DND-41 (cell line): ENCODE measurements around the gene SETBP1.

Source experiments
- ATAC-seq: fragments of 200-7000 bp; cut with Tn5 transposase; 3 replicates; pipeline ENCODE4 v1.9.1; 2021; ENCODE audit warnings: low read depth; ENCODE audit not compliant: insufficient read depth
- DNase-seq: peaks from one replicate; pipeline ENCODE4 v3.0.0-alpha.2; 2020
- H2AFZ ChIP-seq: 2 replicates; pipeline ENCODE4 v1.6.0; 2012; ENCODE audit warnings: low read depth, low read length
- H3K27ac ChIP-seq: 2 replicates; pipeline ENCODE4 v1.5.1; 2012; ENCODE audit warnings: low read length, inconsistent platforms
- H3K27me3 ChIP-seq: fragments of 200-600 bp; sonication (generic); 2 replicates; pipeline ENCODE4 v1.6.0; 2012; ENCODE audit warnings: low read length, mild to moderate bottlenecking, inconsistent platforms; ENCODE audit not compliant: insufficient read depth, poor library complexity
- H3K36me3 ChIP-seq: 2 replicates; pipeline ENCODE4 v1.5.1; 2012; ENCODE audit warnings: low read length, inconsistent platforms; ENCODE audit not compliant: insufficient read depth
- H3K4me1 ChIP-seq: 2 replicates; pipeline ENCODE4 v1.5.1; 2012; ENCODE audit warnings: mild to moderate bottlenecking, low read length; ENCODE audit not compliant: insufficient read depth
- H3K4me2 ChIP-seq: 2 replicates; pipeline ENCODE4 v1.6.0; 2012; ENCODE audit warnings: mild to moderate bottlenecking, moderate library complexity, low read length, inconsistent platforms; ENCODE audit not compliant: insufficient read depth
- H3K4me3 ChIP-seq, 2 experiments: fragments of 200-600 bp in 1 of 2; shearing (Covaris generic) in 1 of 2; 2 replicates each; pipeline ENCODE4 v1.5.1; 2012 to 2016; ENCODE audit warnings: inconsistent platforms in 2 of 2, low read length in 2 of 2, mild to moderate bottlenecking in 2 of 2, low read depth in 1 of 2, moderate library complexity in 1 of 2
- H3K79me2 ChIP-seq: 2 replicates; pipeline ENCODE4 v1.6.0; 2012; ENCODE audit warnings: low read length, inconsistent platforms; ENCODE audit not compliant: insufficient read depth
- H3K9ac ChIP-seq: 2 replicates; pipeline ENCODE4 v1.6.0; 2012; ENCODE audit warnings: low read depth, mild to moderate bottlenecking, inconsistent platforms, low read length, moderate library complexity
- H3K9me3 ChIP-seq: 2 replicates; pipeline ENCODE4 v1.5.1; 2012; ENCODE audit warnings: low read length, moderate library complexity, mild to moderate bottlenecking, inconsistent platforms; ENCODE audit not compliant: insufficient read depth, severe bottlenecking
- H4K20me1 ChIP-seq: 2 replicates; pipeline ENCODE4 v1.6.0; 2012; ENCODE audit warnings: low read length; ENCODE audit not compliant: insufficient read depth
- EZH2 ChIP-seq: IDR thresholded peaks from 3 replicates; pipeline ENCODE4 v1.6.1; 2012; ENCODE audit warnings: borderline replicate concordance, low read depth, mild to moderate bottlenecking, moderate library complexity, low read length, inconsistent platforms; ENCODE audit not compliant: severe bottlenecking
- TF ChIP-seq, protein P1 (sequence below): IDR thresholded peaks from 2 replicates; pipeline ENCODE4 v1.5.1; 2012; ENCODE audit warnings: borderline replicate concordance, low read length, moderate library complexity, mild to moderate bottlenecking; ENCODE audit not compliant: poor library complexity, severe bottlenecking; ENCODE audit errors: extremely low read depth

The SETBP1 gene

DNA sequence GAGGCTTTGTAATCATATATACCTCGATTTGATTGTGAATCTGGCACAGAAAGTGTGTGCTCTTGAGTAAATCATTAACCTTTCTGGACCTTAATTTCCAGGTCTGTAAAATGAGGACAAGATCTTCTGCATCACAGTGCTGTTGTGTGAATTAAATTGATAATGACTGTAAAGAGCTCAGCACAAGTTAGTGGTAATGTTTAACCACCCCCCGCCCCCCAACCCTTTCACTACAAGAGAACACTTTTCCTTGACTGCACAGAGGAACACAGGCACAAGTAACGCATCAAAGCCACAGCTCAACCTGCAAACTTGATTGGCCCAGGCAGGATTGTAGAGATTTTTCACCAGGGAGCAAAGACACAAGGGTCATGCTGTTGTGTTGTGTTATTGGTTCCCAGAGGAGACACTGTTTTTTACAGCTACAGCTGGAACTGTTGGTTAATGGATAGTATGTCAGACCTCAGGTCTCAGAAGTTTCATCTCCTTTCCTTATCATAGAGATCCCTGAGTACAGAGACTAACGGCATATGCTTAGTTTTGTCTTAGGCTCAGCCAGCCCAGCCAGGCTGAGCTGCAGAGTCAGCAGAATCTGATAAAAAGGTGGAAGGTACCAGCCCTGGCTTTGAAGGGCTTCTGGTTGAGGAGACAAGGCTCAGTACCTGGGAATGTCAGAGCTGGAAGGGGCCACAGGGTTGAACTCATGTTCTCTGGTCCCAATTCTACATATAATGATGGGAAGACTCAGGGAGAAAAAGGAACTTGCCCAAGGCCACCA lies 10.6 kb downstream of the SETBP1 start:
- Histone ChIP-seq H3K36me3 (no peaks in the 10 kb centered on the region), H4K20me1 (no peaks in the 10 kb centered on the region), H3K9me3 (no peaks in the 10 kb centered on the region), H3K4me2 (no peak overlapping the region), H3K79me2 (no peaks in the 10 kb centered on the region), H3K9ac (no peak overlapping the region), H3K27ac (no peak overlapping the region), H3K27me3 (no peaks in the 10 kb centered on the region), H3K4me1 (peaks cover 13% of the 10 kb centered on the region), H2AFZ (no peak overlapping the region), H3K4me3 (no peak overlapping the region)
- TF ChIP-seq EZH2, result no peak
- TF ChIP-seq, protein P1, sequence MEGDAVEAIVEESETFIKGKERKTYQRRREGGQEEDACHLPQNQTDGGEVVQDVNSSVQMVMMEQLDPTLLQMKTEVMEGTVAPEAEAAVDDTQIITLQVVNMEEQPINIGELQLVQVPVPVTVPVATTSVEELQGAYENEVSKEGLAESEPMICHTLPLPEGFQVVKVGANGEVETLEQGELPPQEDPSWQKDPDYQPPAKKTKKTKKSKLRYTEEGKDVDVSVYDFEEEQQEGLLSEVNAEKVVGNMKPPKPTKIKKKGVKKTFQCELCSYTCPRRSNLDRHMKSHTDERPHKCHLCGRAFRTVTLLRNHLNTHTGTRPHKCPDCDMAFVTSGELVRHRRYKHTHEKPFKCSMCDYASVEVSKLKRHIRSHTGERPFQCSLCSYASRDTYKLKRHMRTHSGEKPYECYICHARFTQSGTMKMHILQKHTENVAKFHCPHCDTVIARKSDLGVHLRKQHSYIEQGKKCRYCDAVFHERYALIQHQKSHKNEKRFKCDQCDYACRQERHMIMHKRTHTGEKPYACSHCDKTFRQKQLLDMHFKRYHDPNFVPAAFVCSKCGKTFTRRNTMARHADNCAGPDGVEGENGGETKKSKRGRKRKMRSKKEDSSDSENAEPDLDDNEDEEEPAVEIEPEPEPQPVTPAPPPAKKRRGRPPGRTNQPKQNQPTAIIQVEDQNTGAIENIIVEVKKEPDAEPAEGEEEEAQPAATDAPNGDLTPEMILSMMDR, result no peak
- DNase-seq (no peak), ATAC-seq (no peak)

DNA sequence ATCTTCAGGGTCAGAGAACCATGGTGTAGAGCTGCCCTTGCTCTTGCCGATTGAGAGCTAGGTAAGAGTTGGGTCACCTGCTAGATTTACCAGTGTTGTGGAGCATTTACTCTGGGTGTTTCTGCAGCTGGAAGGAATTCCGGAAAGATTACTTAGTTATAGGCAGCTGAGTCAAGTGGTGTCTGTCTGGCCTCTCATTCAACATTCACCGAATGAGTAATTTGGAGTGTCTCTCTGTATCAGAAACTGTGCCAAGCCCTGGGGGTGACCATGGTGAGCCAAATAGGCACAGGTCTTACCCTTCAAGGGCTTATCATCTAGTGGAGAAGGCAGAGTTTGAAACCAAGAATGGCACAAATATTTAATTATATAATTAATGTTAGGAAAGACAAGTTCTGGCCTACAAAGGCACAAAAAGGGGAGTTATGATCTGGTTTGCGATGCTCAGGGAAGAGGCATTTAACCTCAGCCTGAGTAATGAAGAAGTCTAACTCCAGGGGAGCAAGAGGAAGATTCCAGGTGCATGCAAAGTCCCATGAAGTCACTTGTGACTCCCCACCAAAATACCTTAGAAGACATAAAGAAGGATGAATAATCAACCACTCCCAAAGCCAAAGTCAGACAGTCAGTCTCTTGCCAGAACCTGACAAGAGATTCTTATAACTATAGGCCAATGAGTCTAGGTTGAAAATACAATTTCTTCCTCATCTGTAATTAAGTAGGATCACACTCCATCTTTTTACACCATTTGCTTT lies 12.5 kb downstream of the SETBP1 start:
- no peaks in the 10 kb centered on the region for H3K9me3 ChIP-seq
- H3K79me2 ChIP-seq, result no peaks in the 10 kb centered on the region
- no peaks in the 10 kb centered on the region for H3K4me1 ChIP-seq
- no peak overlapping the region for H3K9ac ChIP-seq
- no peaks in the 10 kb centered on the region for H4K20me1 ChIP-seq
- no peak overlapping the region for H3K4me2 ChIP-seq
- no peak overlapping the region for H3K4me3 ChIP-seq
- DNase-seq (no peak), ATAC-seq (no peak)
- TF ChIP-seq EZH2, result no peak
- TF ChIP-seq, protein P1, result no peak
- H3K27ac ChIP-seq, result no peak overlapping the region
- H3K27me3 ChIP-seq, result no peaks in the 10 kb centered on the region
- no peak overlapping the region for H2AFZ ChIP-seq
- H3K36me3 ChIP-seq, result no peaks in the 10 kb centered on the region

DNA sequence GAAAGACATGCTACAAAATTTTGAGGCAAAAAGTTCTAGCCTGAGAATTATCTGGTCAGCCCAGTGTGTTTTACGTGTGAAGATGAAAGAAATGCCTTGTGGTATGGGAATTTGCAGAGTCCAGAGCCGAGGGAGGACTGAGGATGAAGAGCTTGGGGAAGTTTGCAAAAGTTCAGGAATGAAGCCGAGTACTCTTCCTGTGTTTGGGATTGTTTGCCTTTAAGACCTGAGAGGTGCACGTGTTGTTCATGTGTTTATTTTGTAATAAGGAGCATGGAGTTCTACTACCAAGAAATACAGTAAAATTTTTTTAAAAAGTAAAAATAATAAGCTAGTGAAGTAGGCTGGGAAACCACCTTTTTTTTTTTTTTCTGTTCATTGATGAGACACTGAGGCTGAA lies 14.8 kb downstream of the SETBP1 start:
- no peaks in the 10 kb centered on the region for H3K36me3 ChIP-seq
- no peaks in the 10 kb centered on the region for H3K4me1 ChIP-seq
- H4K20me1 ChIP-seq, result no peaks in the 10 kb centered on the region
- no peak overlapping the region for H3K4me3 ChIP-seq
- no peak overlapping the region for H3K9ac ChIP-seq
- H3K27me3 ChIP-seq, result no peaks in the 10 kb centered on the region
- no peak overlapping the region for H2AFZ ChIP-seq
- no peak for TF ChIP-seq EZH2
- TF ChIP-seq, protein P1, result no peak
- DNase-seq (no peak), ATAC-seq (no peak)
- no peak overlapping the region for H3K27ac ChIP-seq
- H3K4me2 ChIP-seq, result no peak overlapping the region
- H3K79me2 ChIP-seq, result no peaks in the 10 kb centered on the region
- no peaks in the 10 kb centered on the region for H3K9me3 ChIP-seq
